Anterior cingulate cortex (tissue), 58 donors: Measurements from ENCODE around the gene BMERB1.
"Not testable (repeated sequence)": the region's sequence is repeated elsewhere in the genome, so short reads cannot be mapped to it uniquely, and the experiment has no call there.

Experiments
- DNase-seq, 58 donors: peaks; one replicate each; lab custom pipeline; 2025; lab: John Stamatoyannopoulos, UW

BMERB1 gene

GRCh38 chr16:15547072-15547767 is 112.8 kb downstream of the BMERB1 start:
- not testable (repeated sequence) for DNase-seq

DNA sequence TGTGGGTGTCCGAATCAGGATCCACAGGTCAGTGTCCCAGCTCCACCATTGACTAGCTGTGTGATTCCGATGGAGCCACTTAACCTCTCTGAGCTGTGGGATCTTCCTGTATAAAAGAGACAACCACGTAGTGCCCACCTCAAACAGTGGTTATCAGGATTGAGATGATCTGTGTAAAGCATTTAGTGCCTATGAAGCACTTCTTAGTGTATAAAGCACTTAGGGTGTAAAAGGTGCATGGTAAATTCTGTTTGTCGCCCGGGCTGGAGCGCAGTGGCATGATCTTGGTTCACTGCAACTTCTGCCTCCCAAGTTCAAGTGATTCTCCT is 113.3 kb downstream of the BMERB1 start:
- no peak for DNase-seq

GRCh38 chr16:15548482-15548891 is 114.1 kb downstream of the BMERB1 start:
- no peak for DNase-seq

- no peak for DNase-seq
These were observed 118.1 kb downstream of the BMERB1 start for GRCh38 chr16:15552507-15552906.

DNA sequence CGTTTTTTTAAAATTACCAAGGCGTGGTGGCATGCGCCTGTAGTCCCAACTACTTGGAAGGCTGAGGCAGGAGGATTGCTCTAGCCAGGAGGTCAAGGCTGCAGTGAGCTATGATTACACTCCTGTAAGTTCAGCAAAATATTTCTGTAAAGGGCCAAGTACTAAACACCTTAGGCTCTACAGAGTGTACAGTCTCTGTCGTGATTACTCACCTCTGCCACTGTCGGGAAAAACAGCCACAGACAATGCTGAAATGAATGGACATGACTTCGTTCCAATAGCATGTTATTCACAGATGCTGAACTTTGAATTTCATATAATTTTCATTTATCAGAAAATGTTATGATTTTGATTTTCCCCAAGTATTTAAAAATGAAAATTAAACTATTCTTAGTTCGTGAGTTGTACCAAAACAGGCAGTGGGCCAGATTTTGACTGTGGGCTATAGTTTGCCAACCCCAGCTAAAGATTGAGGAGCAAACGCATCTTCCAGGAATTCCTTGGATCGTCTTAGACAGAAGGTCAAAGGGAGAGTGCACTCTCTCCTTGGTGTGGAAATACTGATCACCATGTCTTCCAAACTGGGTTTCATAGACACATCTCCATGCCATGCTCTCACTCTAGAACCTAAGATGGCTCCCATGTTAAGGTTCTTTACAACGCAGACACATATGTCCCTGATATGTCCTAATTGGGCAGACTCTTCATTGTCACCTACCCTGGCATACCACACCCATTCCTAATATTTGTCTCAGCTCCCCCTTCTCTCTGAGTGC is 119.1 kb downstream of the BMERB1 start:
- no peak for DNase-seq

DNA sequence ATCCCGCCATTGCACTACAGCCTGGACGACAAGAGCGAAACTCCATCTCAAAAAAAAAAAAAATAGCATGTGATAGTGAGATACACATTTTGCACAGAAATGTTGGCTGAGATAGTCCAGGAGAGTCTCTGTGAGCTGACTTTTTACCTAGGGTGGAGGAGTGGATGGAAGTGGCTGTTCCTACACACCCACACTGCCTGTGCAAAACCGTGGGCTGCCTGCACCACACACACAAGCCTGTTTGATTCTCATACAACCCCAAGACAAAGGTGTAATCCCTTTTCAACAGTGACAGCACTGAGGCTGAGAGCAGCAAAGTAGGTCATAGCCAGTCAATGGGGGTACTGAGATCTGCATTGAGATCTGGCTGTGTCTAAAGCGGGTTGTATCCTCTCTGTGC is 121.7 kb downstream of the BMERB1 start:
- DNase-seq, result peak in 1 of 58 donors; percentile 15

DNA sequence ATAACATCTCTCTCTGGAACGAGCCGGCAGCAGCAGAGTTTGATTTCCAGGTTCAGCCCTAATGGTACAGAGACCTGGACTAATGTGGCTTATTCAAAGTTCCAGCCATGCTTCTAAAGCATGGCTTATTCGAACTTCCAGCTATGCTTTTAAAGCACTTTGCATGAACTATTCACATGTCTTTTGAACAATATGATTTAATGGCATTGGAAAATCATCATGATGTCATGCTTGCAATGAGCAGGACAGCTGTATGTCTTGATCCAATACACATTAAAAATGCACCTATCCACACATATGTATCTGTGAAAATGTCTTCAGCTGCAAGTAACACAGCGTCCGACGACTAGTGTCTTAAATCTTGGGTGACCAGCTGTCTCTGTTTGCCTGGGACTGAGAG is 122.9 kb downstream of the BMERB1 start:
- DNase-seq, result no peak

- no peak for DNase-seq
These were observed 124.8 kb downstream of the BMERB1 start for GRCh38 chr16:15559176-15559575.

DNA sequence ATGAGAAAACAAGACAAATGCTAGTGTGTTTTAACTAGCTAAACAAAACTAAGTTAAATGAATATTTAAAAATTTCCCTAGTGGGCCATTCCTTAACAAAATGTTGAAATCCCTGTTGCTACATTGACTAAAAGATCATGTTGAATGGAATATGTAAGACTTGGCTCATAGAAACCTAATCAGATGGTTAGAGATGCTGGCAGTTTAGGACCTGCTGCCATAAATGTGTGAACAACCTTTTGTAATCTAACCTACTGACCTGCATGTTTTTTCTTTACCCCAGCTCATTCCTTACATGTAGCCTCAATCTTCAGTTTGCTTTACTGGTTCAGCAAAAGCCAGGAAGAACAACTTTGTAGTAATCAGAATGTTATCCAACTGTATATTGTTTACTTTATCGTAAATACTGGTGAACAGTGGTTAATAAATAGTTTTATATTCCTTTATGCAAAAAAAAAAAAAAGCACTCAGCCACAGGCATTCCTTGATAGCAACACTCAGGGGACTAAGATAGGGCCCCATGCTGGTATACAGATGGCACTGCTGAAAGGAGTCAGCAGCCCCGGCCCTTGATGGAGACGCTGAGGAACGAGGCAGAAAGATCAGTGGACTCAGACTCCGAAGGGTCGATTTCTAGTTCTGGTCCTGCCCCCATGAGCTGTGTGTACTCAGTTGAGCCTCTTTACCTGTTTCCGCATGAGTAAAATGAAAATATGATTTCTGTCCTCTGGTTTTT is 130.4 kb downstream of the BMERB1 start:
- no peak for DNase-seq

GRCh38 chr16:15566095-15566494 is 131.7 kb downstream of the BMERB1 start:
- no peak for DNase-seq

- DNase-seq, result no peak
These were observed 133.4 kb downstream of the BMERB1 start for GRCh38 chr16:15567823-15568222.

DNA sequence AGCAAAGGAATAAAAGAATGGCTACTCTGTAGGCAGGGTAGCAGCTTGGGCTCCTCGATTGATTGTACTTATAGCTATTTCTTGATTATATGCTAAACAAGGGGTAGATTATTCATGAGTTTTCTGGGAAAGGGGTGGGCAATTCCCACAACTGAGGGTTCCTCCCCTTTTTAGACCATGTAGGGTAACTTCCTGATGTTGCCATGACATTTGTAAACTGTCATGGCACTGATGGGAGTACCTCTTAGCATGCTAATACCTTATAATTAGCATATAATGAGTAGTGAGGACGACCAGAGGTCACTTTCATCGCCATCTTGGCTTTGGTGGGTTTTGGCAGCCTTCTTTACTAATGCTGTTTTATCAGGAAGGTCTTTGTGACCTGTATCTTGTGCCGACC is 136.3 kb downstream of the BMERB1 start:
- not testable (repeated sequence) for DNase-seq

DNA sequence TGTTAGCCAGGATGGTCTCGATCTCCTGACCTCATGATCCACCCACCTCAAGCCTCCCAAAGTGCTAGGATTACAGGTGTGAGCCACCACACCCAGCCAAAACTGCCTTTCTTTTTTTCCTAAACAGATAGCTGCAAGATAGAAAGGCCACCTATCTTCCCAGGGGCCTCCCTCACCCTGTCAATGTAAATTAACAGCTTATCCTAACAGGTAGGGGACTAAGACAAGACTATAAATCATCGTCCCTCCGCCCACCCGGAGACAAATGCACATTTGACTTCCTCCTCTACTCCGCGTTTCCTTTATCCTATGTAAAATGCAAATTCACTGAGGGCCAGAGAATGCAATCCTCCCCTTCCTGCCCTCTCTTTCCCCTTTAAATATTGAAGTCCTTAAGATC is 137.2 kb downstream of the BMERB1 start:
- no peak for DNase-seq

DNA sequence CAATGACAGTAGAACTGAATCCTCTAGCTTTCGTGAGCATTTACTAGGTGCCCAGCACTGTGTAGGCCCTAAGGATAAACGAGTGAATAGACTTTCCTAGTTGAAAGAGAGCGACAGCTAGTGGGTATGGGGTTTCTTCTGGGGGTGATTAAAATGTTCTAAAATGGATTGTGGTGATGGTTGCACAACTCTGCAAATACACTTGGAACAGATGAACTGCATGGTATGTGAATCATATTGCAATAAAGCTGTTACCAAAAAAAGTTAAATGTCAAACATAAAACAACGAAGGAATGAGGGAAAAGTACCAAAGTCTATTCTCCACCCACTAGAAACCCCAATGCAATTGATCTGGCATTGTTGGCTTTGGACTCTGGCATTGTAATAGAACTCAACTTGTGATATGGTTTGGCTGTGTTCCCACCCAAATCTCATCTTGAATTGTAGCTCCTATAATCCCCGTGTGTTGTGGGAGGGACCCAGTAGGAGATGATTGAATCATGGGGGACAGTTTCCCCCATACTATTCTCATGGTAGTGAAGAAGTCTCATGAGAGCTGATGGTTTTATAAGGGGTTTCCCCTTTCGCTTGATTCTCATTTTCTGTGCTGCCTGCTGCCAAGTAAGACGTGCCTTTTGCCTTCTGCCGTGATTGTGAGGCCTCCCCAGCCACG is 138.1 kb downstream of the BMERB1 start:
- no peak for DNase-seq

- DNase-seq, result no peak
These were observed 139.0 kb downstream of the BMERB1 start for GRCh38 chr16:15573274-15573895.

DNA sequence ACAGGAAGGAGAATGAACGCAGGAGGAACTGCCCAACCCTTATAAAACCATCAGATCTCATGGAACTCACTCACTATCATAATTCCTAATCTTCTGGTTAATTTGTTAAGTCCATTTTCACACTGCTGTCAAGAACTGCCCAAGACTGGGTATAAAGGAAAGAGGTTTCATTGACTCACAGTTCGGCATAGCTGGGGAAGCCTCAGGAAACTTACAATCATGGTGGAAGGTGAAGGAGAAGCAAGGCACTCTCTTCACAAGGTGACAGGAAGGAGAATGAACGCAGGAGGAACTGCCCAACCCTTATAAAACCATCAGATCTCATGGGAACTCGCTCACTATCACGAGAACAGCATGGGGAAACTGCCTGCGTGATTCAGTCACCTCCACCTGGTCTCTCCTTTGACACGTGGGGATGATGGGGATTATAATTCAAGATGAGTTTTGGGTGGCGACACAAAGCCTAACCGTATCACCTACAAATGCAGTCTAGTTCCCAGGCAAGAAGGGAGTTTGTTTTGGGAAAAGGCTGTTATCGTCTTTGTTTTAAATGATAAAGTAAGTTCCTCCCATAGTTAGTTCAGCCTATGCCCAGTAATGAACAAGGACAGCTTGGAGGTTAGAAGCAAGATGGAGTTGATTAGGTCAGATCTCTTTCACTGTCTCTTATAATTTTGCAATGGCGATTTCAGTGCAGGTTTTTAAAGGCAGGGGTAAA is 139.7 kb downstream of the BMERB1 start:
- not testable (repeated sequence) for DNase-seq

DNA sequence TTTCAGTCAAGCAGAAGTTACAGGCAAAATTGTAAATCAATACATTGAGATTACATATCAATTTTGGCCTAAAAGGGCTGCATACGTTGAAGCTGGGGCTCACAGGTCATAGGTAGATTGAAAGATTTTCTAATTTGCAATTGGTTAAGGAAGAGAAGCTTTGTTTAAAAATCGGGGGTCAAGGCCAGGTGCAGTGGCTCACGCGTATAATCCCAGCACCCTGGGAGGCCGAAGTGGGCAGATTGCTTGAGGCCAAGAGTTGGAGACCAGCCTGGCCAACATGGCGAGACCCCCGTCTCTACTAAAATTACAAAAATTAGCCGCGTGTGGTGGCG is 140.2 kb downstream of the BMERB1 start:
- DNase-seq, result no peak

DNA sequence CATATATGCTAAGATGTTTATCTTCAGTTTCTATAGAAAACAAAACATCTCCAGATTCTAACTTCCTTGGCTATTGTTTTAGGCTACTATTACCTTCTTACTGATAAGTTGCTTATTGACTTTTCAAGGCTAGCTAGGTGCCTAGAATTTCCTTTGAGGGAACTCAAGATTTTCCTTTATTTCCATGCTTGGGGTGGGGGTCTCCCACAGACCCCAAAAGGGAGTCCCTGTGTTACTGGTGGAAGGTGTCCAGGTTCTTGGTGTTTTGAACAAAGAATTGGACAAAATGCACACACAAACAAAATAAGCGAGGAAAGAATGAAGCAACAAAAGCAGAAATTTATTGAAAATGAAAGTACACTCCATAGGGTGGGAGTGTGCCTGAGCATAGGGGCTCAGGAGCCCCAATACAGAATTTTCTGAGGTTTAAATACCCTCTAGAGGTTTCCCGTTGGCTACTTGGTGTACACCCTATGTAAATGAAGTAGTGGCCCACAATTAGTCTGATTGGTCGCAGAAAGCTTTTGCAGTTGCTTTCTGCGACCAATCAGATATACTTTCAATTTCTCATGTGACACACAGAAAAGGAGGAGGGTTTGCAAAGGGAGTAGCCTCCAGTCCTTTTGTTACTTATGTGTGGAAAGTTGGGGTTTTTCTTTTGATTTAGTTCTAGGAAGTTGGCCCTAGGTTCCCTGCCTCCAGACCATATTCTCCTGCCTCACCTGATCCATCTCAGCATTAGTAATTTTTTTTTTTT is 141.1 kb downstream of the BMERB1 start:
- DNase-seq, result no peak
